SK-N-SH (cell line): Measurements from ENCODE around the gene RAB12. TPM values are rescaled to one million over a fixed set of nuclear protein-coding genes. Genes with fewer than 3 reads are reported as not detected.
"Not testable (repeated sequence)": the region's sequence is repeated elsewhere in the genome, so short reads cannot be mapped to it uniquely, and the experiment has no call there.

Source experiments
- CTCF ChIA-PET: fragments of 300-600, 350-600 bp; formaldehyde crosslinking; extraction: SDS; loops from one replicate; lab custom pipeline; 2021; lab: Yijun Ruan, JAX
- POLR2A ChIA-PET: fragments of 350-600 bp; sonication (Branson Sonifier 250); formaldehyde crosslinking; extraction: SDS; loops from one replicate; lab custom pipeline; 2020; ENCODE audit warnings: antibody characterized with exemption, inconsistent platforms; lab: Yijun Ruan, JAX
- DNase-seq: peaks from one replicate; pipeline ENCODE4 v3.0.0; 2012
- H2AFZ ChIP-seq: fragments of 200-600 bp; sonication (generic); 2 replicates; pipeline ENCODE4 v1.8.1; 2016; ENCODE audit warnings: antibody characterized with exemption, mild to moderate bottlenecking, low read depth
- H3F3A ChIP-seq: fragments of 200-600 bp; sonication (generic); replicated peaks from 2 replicates; pipeline ENCODE3; 2016; ENCODE audit warnings: antibody characterized with exemption, mild to moderate bottlenecking; ENCODE audit not compliant: insufficient read depth
- H3K27ac ChIP-seq, 2 experiments: fragments of 200-500 bp in 1 of 2; fragments of 200-600 bp in 1 of 2; sonication (Bioruptor generic) in 1 of 2; sonication (generic), shearing (Covaris generic) in 1 of 2; 2 replicates each; pipeline versions ENCODE4 v1.5.1 to v1.6.1; 2014 to 2016; ENCODE audit warnings: low read depth in 2 of 2, inconsistent platforms in 1 of 2, low read length in 1 of 2, mild to moderate bottlenecking in 1 of 2, mixed read lengths in 1 of 2
- H3K27me3 ChIP-seq: fragments of 200-600 bp; sonication (generic), shearing (Covaris generic); 2 replicates; pipeline ENCODE4 v1.6.1; 2016; ENCODE audit warnings: mixed run types; ENCODE audit not compliant: insufficient read depth
- H3K36me3 ChIP-seq, 2 experiments: fragments of 200-500 bp in 1 of 2; fragments of 200-600 bp in 1 of 2; sonication (Bioruptor generic) in 1 of 2; sonication (generic) in 1 of 2; replicated peaks in 1 of 2; 2 replicates each; pipeline versions ENCODE3 to v1.5.1; 2014 to 2016; ENCODE audit warnings: low read length in 1 of 2, mild to moderate bottlenecking in 1 of 2; ENCODE audit not compliant: insufficient read depth in 2 of 2, control insufficient read depth in 1 of 2
- H3K4me1 ChIP-seq, 2 experiments: fragments of 200-500 bp in 1 of 2; fragments of 200-600 bp in 1 of 2; sonication (Bioruptor generic) in 1 of 2; sonication (generic), shearing (Covaris generic) in 1 of 2; 2 replicates each; pipeline versions ENCODE4 v1.5.1 to v1.6.1; 2014 to 2016; ENCODE audit warnings: low read depth in 1 of 2, low read length in 1 of 2, mixed run types in 1 of 2; ENCODE audit not compliant: insufficient read depth in 2 of 2, control insufficient read depth in 1 of 2
- H3K4me2 ChIP-seq: fragments of 200-600 bp; sonication (generic), shearing (Covaris generic); 2 replicates; pipeline ENCODE4 v1.6.1; 2017; ENCODE audit warnings: mixed run types
- H3K4me3 ChIP-seq, 2 experiments: fragments of 200-500 bp in 1 of 2; fragments of 200-600 bp in 1 of 2; sonication (Bioruptor generic) in 1 of 2; sonication (generic), shearing (Covaris generic) in 1 of 2; 2 replicates each; pipeline versions ENCODE4 v1.5.1 to v1.8.1; 2014 to 2016; ENCODE audit warnings: low read depth in 2 of 2, inconsistent platforms in 1 of 2, low read length in 1 of 2, mild to moderate bottlenecking in 1 of 2, mixed read lengths in 1 of 2, moderate library complexity in 1 of 2
- H3K79me2 ChIP-seq: fragments of 200-600 bp; sonication (generic); 2 replicates; pipeline ENCODE4 v1.8.1; 2017; ENCODE audit warnings: mild to moderate bottlenecking; ENCODE audit not compliant: insufficient read depth
- H3K9ac ChIP-seq: fragments of 200-600 bp; sonication (generic); 2 replicates; pipeline ENCODE4 v1.6.1; 2017; ENCODE audit warnings: mixed run types
- H3K9me2 ChIP-seq: fragments of 200-600 bp; sonication (generic); 2 replicates; pipeline ENCODE4 v1.6.1; 2017; ENCODE audit warnings: mixed run types
- H3K9me3 ChIP-seq: fragments of 200-600 bp; sonication (generic); 2 replicates; pipeline ENCODE4 v1.6.1; 2017; ENCODE audit warnings: mixed run types, mild to moderate bottlenecking, moderate library complexity
- H4K20me1 ChIP-seq: fragments of 200-600 bp; sonication (generic); 2 replicates; pipeline ENCODE4 v1.6.1; 2017; ENCODE audit warnings: mild to moderate bottlenecking, mixed run types; ENCODE audit not compliant: insufficient read depth
- MEF2A ChIP-seq: IDR thresholded peaks from 2 replicates; pipeline ENCODE4 v1.4.0; 2012; ENCODE audit warnings: low read depth, borderline replicate concordance
- NRF1 ChIP-seq: IDR thresholded peaks from 2 replicates; pipeline ENCODE4 v1.6.1; 2012; ENCODE audit warnings: low read depth, mild to moderate bottlenecking, low read length
- PBX3 ChIP-seq: IDR thresholded peaks from 2 replicates; pipeline ENCODE4; 2012
- SMC3 ChIP-seq: IDR thresholded peaks from 2 replicates; pipeline ENCODE4 v1.6.1; 2012; ENCODE audit warnings: low read depth, low read length, improper control_type of control experiment
- TEAD4 ChIP-seq: IDR thresholded peaks from 2 replicates; pipeline ENCODE4 v1.4.0; 2012; ENCODE audit warnings: mild to moderate bottlenecking, borderline replicate concordance; ENCODE audit not compliant: insufficient read depth
- WGBS: methylation state at CpG from one replicate; pipeline ENCODE4 v1.1.6; 2017; ENCODE audit warnings: low lambda C conversion rate; 5-methylcytosine and 5-hydroxymethylcytosine counted together
- polyA plus RNA-seq, 3 experiments: library from polyadenylated mRNA; depleted of rRNA; stranded (reverse); fragments of >200 nt; gene quantifications; 2 replicates each; pipeline ENCODE4 v1.2.3, GENCODE V29; 2012
- TF ChIP-seq, protein P1 (sequence below): fragments of 150-350 bp; IDR thresholded peaks from 2 replicates; pipeline ENCODE4 v1.6.1; 2017; ENCODE audit warnings: antibody characterized with exemption, low read length, low read depth, borderline replicate concordance
- TF ChIP-seq, protein P2 (sequence below): fragments of 200-600 bp; sonication (generic); IDR thresholded peaks from 2 replicates; pipeline ENCODE4 v1.6.1; 2017; ENCODE audit warnings: antibody characterized with exemption, mild to moderate bottlenecking, moderate library complexity

The RAB12 gene
- polyA plus RNA-seq, 1 of the 3 experiments (the other 2 are of a cell fraction) = 11.0 TPM

- no peaks in the 10 kb centered on the region for H3K79me2 ChIP-seq
- H3K4me3 ChIP-seq = no peak overlapping the region; a peak in 1 of 4 replicates
- ChIA-PET POLR2A (no interaction called here), CTCF (interaction anchor here (1.7 to 7.1 kb wide), 4 partner anchors 8 to 338 kb away, joined by 4 to 47 read pairs (median 6); partner anchors contain the start of gene RAB12)
- no peak overlapping the region for H3K9ac ChIP-seq
- H3K9me2 ChIP-seq = no peaks in the 10 kb centered on the region
- H3K27me3 ChIP-seq = no peaks in the 10 kb centered on the region
- TF ChIP-seq MEF2A = no peak
- no peak for TF ChIP-seq TEAD4
- no peak for TF ChIP-seq PBX3
- TF ChIP-seq NRF1 = no peak
- TF ChIP-seq, protein P1, sequence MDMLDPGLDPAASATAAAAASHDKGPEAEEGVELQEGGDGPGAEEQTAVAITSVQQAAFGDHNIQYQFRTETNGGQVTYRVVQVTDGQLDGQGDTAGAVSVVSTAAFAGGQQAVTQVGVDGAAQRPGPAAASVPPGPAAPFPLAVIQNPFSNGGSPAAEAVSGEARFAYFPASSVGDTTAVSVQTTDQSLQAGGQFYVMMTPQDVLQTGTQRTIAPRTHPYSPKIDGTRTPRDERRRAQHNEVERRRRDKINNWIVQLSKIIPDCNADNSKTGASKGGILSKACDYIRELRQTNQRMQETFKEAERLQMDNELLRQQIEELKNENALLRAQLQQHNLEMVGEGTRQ = no peak
- no peak for TF ChIP-seq SMC3
- TF ChIP-seq, protein P2, sequence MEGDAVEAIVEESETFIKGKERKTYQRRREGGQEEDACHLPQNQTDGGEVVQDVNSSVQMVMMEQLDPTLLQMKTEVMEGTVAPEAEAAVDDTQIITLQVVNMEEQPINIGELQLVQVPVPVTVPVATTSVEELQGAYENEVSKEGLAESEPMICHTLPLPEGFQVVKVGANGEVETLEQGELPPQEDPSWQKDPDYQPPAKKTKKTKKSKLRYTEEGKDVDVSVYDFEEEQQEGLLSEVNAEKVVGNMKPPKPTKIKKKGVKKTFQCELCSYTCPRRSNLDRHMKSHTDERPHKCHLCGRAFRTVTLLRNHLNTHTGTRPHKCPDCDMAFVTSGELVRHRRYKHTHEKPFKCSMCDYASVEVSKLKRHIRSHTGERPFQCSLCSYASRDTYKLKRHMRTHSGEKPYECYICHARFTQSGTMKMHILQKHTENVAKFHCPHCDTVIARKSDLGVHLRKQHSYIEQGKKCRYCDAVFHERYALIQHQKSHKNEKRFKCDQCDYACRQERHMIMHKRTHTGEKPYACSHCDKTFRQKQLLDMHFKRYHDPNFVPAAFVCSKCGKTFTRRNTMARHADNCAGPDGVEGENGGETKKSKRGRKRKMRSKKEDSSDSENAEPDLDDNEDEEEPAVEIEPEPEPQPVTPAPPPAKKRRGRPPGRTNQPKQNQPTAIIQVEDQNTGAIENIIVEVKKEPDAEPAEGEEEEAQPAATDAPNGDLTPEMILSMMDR = no peak
- 0 out of 4 replicates have a peak, but pooled peaks cover 0 to 8% of the 10 kb centered on the region in 2 experiments for H3K4me1 ChIP-seq
- H3K36me3 ChIP-seq = peaks cover 10 to 18% of the 10 kb centered on the region in 2 experiments
- peaks cover 7% of the 10 kb centered on the region for H3F3A ChIP-seq
- H4K20me1 ChIP-seq = no peaks in the 10 kb centered on the region
- peak overlapping the region in 1 of 2 experiments; percentile 26; a peak in 1 of 4 replicates for H3K27ac ChIP-seq
- no peak overlapping the region for H2AFZ ChIP-seq
- peak overlapping the region; percentile 38; the same call in 1 of the 2 replicates for H3K4me2 ChIP-seq
- no peak for DNase-seq
- WGBS = 24% methylated on average over 3 of the region's 3 CpGs
- no peaks in the 10 kb centered on the region for H3K9me3 ChIP-seq
These were observed 34.2 kb downstream of the RAB12 start for GRCh38 chr18:8643326-8643878.

DNA sequence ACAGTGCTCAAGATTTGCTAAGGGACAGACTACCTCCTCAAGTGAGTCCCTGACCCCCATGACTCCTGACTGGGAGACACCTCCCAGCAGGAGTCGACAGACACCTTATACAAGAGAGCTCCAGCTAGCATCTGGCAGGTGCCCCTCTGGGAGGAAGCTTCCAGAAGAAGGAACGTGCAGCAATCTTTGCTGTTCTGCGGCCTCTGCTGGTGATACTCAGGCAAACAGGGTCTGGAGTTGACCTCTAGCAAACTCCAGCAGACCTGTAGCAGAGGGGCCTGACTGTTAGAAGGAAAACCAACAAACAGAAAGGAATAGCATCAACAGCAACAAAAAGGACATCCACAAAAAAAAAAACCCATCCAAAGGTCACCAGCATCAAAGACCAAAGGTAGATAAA, 38.1 kb downstream of the RAB12 start:
- H3K36me3 ChIP-seq, H3K9me3 ChIP-seq, H3K4me2 ChIP-seq, POLR2A ChIA-PET, DNase-seq, H3K27me3 ChIP-seq, H3K9me2 ChIP-seq, H3K4me3 ChIP-seq, H3K4me1 ChIP-seq, H3F3A ChIP-seq, H4K20me1 ChIP-seq, H3K79me2 ChIP-seq, H2AFZ ChIP-seq, H3K27ac ChIP-seq, H3K9ac ChIP-seq: not testable (repeated sequence)
- WGBS = 65% methylated on average over 2 of the region's 3 CpGs
- CTCF ChIA-PET = interaction anchor here (1.1 to 1.4 kb wide), 2 partner anchors 9 to 334 kb away, joined by 3 read pairs; no protein-coding TSS in a partner anchor

GRCh38 chr18:8651478-8652261, 42.4 kb downstream of the RAB12 start:
- H3K9me3 ChIP-seq, H2AFZ ChIP-seq, H3K4me1 ChIP-seq, H3K27me3 ChIP-seq, POLR2A ChIA-PET, H3K79me2 ChIP-seq, H4K20me1 ChIP-seq, H3K4me3 ChIP-seq, DNase-seq, H3K4me2 ChIP-seq, H3K36me3 ChIP-seq, H3F3A ChIP-seq, H3K9me2 ChIP-seq, H3K9ac ChIP-seq, H3K27ac ChIP-seq: not testable (repeated sequence)
- 73% methylated on average over 7 of the region's 7 CpGs for WGBS
- CTCF ChIA-PET = interaction anchor here (0.6 to 11.7 kb wide), 4 partner anchors 10 to 335 kb away, joined by 3 to 266 read pairs (median 26); no protein-coding TSS in a partner anchor
